ENCODE results near the gene DBI. TPM values are rescaled to one million over a fixed set of nuclear protein-coding genes. Genes with fewer than 3 reads are reported as not detected.
A peak's percentile ranks its signal among the peaks of the same experiment; 100 is the strongest.
"Not testable (repeated sequence)": the region's sequence is repeated elsewhere in the genome, so short reads cannot be mapped to it uniquely, and the experiment has no call there.

The DBI gene
- total RNA-seq, 2 donors from 2014 or later: 194 to 300 TPM

- intact Hi-C loops (cut with DNase I, micrococcal nuclease): no loop called here
- peak; percentile 41 to 44 for DNase-seq
- peak; percentile 79 for ATAC-seq
Observed at GRCh38 chr2:119387381-119388129, 20.8 kb downstream of the DBI start.

GRCh38 chr2:119389615-119390306 is 23.0 kb downstream of the DBI start:
- DNase-seq: peak; percentile 50 to 52
- intact Hi-C loops (cut with DNase I, micrococcal nuclease): no loop called here

GRCh38 chr2:119393971-119394748 is 27.4 kb downstream of the DBI start:
- DNase-seq: no peak
- intact Hi-C loops (cut with DNase I, micrococcal nuclease): no loop called here
- ATAC-seq: no peak

More at GRCh38 chr2:119389615-119390306, 23.0 kb downstream of the DBI start:
- no peak for ATAC-seq

GRCh38 chr2:119397196-119397595 is 30.4 kb downstream of the DBI start:
- intact Hi-C loops (cut with DNase I, micrococcal nuclease): no loop called here
- ATAC-seq: no peak
- no peak for DNase-seq

- ATAC-seq (no peak), DNase-seq (no peak)
- intact Hi-C loops (cut with DNase I, micrococcal nuclease): loop anchor here (10.0 kb wide), 2 partner anchors 73 to 253 kb away; no protein-coding TSS in a partner anchor
Observed at GRCh38 chr2:119402106-119402505, 35.3 kb downstream of the DBI start.

GRCh38 chr2:119402645-119403560 is 36.1 kb downstream of the DBI start:
- DNase-seq (peak; percentile 51 to 83), ATAC-seq (peak; percentile 93)
- intact Hi-C loops (cut with DNase I, micrococcal nuclease): loop anchor here (10.0 kb wide), 2 partner anchors 72 to 252 kb away; no protein-coding TSS in a partner anchor

- intact Hi-C loops (cut with DNase I, micrococcal nuclease): loop anchor here (10.0 kb wide), 2 partner anchors 71 to 251 kb away; no protein-coding TSS in a partner anchor
- not testable (repeated sequence) for ATAC-seq, DNase-seq
Observed at GRCh38 chr2:119403618-119404017, 36.8 kb downstream of the DBI start.

- DNase-seq: no peak
- ATAC-seq: no peak
- intact Hi-C loops (cut with DNase I, micrococcal nuclease): loop anchor here (10.0 kb wide), 2 partner anchors 70 to 250 kb away; no protein-coding TSS in a partner anchor
Observed at GRCh38 chr2:119405151-119405550, 38.4 kb downstream of the DBI start.

GRCh38 chr2:119407430-119408220 is 40.8 kb downstream of the DBI start:
- intact Hi-C loops (cut with DNase I, micrococcal nuclease): loop anchor here (2.0 to 10.0 kb wide), 3 partner anchors 67 to 247 kb away; no protein-coding TSS in a partner anchor
- ATAC-seq: peak; percentile 66
- no peak for DNase-seq

- ATAC-seq (peak; percentile 84), DNase-seq (peak; percentile 35 to 41)
- intact Hi-C loops (cut with DNase I, micrococcal nuclease): loop anchor here (10.0 kb wide), 2 partner anchors 67 to 247 kb away; no protein-coding TSS in a partner anchor
Observed at GRCh38 chr2:119408221-119408619, 41.4 kb downstream of the DBI start.

GRCh38 chr2:119409506-119409905 is 42.7 kb downstream of the DBI start:
- DNase-seq: no peak
- ATAC-seq: no peak
- intact Hi-C loops (cut with DNase I, micrococcal nuclease): loop anchor here (10.0 kb wide), 2 partner anchors 65 to 245 kb away; no protein-coding TSS in a partner anchor

- intact Hi-C loops (cut with DNase I, micrococcal nuclease): no loop called here
- DNase-seq (no peak), ATAC-seq (no peak)
Observed at GRCh38 chr2:119414894-119415293, 48.1 kb downstream of the DBI start.

GRCh38 chr2:119415630-119416029 is 48.9 kb downstream of the DBI start:
- ATAC-seq (no peak), DNase-seq (no peak)
- intact Hi-C loops (cut with DNase I, micrococcal nuclease): no loop called here

GRCh38 chr2:119416299-119416923 is 49.6 kb downstream of the DBI start:
- DNase-seq (no peak), ATAC-seq (no peak)
- intact Hi-C loops (cut with DNase I, micrococcal nuclease): no loop called here

- intact Hi-C loops (cut with DNase I, micrococcal nuclease): no loop called here
- DNase-seq (no peak), ATAC-seq (peak; percentile 68)
Observed at GRCh38 chr2:119417908-119418307, 51.1 kb downstream of the DBI start.

GRCh38 chr2:119419065-119419464 is 52.3 kb downstream of the DBI start:
- intact Hi-C loops (cut with DNase I, micrococcal nuclease): no loop called here
- ATAC-seq (no peak), DNase-seq (no peak)
